ENCODE results near the gene ARHGEF7.
"Not testable (repeated sequence)": the region's sequence is repeated elsewhere in the genome, so short reads cannot be mapped to it uniquely, and the experiment has no call there.

ARHGEF7 gene, protein sequence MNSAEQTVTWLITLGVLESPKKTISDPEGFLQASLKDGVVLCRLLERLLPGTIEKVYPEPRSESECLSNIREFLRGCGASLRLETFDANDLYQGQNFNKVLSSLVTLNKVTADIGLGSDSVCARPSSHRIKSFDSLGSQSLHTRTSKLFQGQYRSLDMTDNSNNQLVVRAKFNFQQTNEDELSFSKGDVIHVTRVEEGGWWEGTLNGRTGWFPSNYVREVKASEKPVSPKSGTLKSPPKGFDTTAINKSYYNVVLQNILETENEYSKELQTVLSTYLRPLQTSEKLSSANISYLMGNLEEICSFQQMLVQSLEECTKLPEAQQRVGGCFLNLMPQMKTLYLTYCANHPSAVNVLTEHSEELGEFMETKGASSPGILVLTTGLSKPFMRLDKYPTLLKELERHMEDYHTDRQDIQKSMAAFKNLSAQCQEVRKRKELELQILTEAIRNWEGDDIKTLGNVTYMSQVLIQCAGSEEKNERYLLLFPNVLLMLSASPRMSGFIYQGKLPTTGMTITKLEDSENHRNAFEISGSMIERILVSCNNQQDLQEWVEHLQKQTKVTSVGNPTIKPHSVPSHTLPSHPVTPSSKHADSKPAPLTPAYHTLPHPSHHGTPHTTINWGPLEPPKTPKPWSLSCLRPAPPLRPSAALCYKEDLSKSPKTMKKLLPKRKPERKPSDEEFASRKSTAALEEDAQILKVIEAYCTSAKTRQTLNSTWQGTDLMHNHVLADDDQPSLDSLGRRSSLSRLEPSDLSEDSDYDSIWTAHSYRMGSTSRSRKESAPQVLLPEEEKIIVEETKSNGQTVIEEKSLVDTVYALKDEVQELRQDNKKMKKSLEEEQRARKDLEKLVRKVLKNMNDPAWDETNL

DNA sequence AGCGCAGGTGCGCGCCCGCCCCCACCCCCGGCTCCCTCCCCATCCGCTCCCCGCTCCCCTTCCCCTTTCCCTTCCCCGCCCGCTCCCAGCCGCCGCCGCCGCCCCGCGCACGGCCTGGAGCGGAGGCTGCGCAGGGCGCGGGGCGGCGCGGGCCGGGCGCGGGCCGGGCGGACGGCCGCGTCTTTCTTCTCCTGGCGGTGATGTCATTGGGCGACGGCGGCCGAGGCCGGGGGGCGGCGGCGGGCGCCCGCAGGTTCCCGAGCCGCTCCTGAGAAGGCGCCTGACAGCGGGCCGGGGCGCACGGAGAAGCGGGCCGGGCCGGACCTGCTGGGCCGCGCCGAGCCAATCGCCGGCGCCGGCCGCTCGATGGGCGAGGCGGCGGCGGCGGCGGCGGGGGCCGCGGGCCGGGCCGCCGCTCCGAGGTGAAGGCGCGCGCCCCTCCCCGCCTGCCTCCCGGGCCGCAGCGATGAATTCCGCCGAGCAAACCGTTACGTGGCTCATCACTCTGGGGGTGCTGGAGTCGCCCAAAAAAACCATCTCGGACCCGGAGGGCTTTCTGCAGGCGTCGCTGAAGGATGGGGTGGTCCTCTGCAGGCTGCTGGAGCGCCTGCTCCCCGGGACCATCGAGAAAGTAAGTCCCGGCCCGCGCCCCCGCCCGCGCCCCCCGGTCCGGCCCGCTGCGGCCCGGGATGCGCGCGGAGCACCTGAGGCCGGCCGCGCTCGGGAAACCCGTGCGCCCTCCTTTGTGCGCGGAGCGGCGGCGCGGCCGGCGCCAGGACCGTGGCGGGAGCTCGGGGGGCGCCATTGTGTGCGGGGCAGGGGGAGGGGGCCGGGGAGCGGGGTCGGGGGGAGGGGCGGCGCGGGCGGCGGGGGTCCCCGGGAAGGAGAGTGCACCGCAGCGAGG, at the start of gene ARHGEF7:
Gene ARHGEF7 (plus strand): TSS at position 250 of the 904 bp plus-strand sequence. CDS start 217 bp downstream, at position 467.
- DNase-seq = no peak

DNA sequence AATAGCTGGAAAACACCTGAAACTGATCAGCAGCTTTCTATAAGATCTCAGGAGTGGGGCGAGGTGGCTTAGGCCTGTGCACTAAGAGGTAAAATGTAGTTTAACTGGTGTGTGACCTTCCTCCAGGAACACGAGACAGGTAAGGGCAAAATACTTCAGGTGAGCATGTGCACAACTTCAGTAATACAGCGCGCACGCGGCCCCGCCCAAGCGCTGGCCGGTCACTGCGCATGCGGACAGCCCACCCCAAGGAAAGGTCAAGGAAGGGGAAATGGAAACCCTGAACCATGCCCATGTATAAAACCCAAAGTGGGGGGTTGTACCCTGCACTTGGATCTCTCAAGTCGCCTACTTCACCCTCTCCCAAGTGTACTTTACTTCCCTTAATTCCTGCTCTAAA, 49.4 kb upstream of the ARHGEF7 start:
- DNase-seq = no peak

DNA sequence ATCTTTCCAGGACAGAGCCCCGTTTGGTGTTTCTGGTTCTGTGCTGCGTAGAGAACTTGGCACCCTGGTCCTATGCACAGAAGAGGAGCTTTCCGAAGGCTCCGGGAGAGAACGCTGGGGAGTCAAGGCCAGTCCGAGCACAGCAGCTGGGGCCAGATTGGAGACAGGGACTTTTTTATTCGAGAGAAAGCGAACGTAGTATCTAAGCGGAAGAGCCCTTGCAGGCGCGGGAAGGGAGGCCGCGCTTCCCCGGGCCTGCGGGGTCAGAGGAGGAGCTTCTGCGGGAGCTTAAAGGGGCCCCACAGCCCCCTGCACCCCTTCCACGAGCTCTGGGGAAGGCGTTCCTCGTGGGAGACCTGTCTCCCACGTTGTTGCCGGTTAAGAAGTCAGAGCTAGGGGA, 48.6 kb upstream of the ARHGEF7 start:
- DNase-seq = no peak

DNA sequence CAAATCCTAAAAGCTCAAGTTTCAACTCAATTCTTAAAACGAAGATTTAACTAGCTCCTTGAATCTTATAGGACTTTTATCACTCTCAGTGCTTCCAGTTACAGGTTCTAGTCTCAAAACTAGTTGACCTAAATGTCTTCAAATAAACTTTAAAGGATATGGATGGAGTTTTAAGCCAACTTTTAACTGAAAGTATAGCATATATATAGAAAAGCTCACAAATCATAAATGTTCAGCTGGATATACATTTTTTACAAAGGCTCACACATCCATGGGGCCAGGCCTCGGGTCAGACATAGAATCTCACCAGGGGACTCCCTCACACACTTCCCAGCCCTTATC, 47.1 kb upstream of the ARHGEF7 start:
- no peak for DNase-seq

DNA sequence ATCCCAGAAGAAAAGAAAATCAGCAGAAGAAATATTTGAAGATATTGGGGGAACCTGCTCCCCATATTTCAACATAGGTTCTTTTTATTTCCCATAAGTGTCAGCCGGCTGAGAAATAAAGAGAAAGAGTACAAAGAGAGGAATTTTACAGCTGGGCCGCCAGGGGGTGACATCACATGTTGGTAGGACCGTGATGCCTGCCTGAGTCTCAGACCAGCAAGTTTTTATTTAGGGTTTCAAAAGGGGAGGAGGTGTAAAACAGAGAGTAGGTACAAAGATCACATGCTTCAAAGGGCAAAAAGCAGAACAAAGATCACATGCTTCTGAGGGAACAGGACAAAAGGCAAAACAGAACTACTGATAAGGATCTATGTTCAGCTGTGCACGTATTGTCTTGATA, 44.0 kb upstream of the ARHGEF7 start:
- not testable (repeated sequence) for DNase-seq

DNA sequence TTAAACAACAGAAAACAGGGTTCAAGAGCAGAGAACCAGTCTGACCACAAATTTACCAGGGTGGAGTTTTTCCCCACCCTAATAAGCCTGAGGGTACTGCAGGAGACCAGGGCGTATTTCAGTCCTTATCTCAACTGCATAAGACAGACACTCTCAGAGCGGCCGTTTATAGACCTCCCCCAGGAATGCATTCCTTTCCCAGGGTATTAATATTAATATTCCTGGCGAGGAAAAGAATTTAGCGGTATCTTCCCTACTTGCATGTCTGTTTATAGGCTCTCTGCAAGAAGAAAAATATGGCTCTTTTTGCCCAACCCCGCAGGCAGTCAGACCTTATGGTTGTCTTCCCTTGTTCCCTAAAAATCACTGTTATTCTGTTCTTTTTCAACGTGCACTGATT, 43.6 kb upstream of the ARHGEF7 start:
- not testable (repeated sequence) for DNase-seq

DNA sequence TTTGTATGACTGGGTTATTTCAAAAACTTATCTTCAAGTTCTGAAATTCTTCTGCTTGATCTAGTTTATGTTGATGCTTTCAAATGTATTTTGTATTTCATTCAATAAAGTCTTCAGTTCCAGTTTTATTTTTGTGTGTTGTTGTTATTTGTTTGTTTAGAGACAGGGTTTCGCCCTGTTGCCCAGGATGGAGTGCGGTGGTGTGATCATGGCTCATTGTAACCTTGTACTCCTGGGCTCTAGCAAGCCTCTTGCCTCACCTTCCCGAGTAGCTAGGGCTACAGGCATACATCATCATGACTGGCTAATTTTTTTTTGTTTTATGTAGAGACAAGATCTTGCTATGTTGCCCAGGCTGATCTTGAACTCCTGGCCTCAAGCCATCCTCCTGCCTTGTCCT, 40.3 kb upstream of the ARHGEF7 start:
- no peak for DNase-seq

DNA sequence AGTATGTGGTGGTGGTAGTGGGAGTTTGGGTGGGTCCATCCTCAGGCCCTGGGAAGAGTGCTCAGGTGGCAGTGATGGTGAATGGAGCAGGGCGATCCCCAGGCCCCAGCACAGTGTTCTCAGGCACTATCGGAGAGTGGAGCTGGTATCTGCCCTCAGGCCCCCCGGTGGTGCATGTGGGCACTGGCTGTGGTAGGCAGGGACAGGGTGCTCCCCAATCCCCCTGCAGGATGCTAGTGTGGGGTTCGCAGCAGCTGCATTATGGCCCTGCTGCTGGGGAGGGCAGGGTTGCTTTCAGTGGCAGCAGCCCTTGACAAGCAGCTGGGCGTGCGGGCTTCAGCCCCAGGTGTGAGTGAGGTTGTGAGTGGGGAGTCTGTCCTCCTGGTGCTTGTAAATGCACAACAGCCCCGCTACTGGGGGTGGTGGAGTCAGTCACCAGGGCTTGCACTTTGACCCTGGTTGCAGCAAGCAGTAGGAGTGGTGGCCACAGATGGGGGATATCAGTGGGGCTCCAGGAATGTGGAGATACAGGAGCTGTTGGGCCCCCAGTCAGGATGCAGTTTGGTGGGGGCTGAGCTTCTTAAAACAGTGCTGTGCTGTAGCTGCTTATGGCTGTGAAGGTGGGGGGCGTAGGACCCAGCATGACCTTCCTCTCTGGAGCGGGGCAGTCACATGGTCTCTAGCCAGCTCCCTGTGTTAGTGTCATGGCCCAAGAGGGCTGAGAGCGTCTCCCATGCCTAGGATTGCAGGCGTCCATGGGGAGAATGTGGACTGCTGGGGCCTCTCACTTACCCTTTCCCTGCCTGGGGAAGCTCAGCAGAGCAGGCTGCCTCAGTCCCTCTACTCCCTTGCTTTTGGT, 38.7 kb upstream of the ARHGEF7 start:
- no peak for DNase-seq

DNA sequence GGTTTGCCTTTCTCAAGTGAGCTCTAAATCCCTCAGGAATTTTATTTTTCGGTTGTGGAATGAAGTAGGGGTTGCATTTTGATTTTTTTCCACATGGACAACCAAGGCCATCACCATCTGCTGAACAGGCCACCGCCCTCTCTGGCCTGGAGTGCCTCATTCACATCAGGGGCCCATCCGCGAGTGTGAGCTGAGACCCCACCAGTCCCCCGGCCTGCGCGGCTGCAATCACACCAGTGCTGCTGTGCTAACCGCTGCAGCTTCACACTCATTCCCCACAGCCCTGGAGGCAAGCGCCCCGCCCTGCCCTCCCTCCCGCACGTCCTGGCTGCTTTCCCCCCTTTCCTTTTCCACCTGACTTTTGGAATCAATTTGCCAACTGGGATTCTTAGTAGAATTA, 35.7 kb upstream of the ARHGEF7 start:
- DNase-seq = no peak

DNA sequence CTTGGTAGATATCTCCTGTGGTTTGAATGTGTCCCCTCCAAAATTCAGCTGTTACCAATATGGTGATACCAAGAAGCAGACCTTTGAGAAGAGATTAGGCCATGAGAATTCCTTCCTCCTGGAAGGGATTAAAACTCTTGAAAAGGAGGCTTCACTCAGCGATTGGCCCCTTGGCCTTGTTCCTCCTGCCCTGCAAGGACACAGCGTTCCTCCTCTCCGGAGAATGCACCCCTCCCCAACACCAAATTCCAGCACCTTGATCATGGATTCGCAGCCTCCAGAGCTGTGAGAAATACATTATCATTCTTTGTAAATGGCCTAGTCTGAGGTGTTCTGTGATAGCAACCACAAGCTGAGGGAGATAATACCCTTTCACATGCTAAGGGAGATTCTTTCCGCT, 34.5 kb upstream of the ARHGEF7 start:
- DNase-seq = no peak

DNA sequence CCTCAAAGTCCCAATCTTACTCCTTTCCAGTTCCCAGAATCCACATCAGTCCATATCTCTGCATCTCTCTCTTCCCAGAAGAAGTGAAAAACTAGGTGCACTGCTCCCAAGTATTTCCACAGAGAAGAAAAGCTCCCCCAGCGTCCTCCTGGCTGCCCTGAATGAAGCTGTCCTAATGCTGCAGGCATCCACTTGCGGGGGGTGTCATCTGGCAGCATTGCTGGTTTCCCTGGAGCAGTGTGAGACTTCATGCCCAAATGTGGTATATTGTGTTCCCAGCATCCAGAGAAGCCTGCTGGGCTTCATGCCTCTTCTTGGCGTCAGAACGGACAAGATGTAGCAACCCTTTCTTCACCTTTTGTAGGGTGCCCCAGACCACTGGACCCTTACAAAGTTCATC, 32.9 kb upstream of the ARHGEF7 start:
- DNase-seq = no peak

DNA sequence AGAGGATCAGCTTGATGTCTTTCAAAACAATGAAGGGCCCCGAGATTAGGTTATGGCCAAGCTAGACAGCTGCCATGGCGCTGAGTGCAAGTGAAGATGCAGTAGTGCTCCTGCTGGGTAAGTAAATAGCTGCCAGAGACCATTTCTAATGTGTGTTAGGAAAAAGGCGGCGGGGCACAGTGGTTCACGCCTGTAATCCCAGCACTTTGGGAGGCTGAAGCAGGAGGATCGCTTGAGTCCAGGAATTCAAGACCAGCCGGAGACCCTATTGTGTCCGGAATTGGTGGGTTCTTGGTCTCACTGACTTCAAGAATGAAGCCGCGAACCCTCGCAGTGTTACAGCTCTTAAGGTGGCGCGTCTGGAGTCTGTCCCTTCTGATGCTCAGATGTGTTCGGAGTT, 32.3 kb upstream of the ARHGEF7 start:
- DNase-seq = not testable (repeated sequence)

DNA sequence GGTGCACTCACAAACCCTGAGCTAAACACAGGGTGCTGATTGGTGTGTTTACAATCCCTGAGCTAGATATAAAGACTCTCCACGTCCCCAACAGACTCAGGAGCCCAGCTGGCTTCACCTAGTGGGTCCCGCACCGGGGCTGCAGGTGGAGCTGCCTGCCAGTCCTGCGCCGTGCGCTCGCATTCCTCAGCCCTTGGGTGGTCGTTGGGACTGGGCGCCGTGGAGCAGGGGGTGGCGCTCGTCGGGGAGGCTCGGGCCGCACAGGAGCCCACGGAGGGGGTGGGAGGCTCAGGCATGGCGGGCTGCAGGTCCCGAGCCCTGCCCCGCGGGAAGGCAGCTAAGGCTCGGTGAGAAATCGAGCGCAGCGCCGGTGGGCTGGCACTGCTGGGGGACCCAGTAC, 31.4 kb upstream of the ARHGEF7 start:
- DNase-seq = not testable (repeated sequence)

DNA sequence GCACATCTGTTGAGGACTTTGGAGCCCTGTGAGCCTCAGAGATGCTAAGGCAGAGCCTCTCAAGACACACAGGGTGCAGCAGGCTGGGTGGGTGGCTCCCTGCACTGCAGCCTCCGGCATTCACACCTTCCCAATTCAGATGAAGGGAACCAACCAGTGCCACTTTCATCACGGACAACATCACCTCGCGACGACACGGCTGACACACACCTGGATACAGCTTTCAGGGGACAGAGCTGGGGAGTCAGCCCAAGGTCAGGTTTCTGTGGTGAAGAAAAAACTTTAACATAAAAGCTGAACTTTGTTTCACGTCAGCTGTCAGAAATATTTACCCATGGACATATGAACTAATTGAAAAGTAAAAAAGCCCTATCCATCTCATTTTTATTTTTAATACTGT, 24.9 kb upstream of the ARHGEF7 start:
- no peak for DNase-seq

DNA sequence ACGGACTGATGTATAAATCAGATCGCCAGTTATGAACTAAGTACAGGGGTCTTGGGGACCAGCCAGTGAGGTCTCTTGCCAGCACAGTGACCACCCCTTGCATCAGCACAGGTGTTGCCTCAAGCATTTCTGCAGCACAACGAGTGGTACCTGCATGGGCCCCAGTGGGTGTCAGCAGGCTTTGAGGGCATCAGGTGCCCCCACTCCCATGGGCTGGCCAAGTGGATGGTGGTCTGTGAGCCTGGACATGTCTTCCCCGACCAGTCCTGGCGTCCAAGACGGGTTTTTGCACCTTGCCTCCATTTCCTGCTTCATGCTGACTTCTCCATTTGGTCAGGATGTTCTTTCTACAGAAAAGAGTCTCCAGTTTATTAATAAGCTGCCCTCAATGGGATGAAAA, 22.4 kb upstream of the ARHGEF7 start:
- no peak for DNase-seq

DNA sequence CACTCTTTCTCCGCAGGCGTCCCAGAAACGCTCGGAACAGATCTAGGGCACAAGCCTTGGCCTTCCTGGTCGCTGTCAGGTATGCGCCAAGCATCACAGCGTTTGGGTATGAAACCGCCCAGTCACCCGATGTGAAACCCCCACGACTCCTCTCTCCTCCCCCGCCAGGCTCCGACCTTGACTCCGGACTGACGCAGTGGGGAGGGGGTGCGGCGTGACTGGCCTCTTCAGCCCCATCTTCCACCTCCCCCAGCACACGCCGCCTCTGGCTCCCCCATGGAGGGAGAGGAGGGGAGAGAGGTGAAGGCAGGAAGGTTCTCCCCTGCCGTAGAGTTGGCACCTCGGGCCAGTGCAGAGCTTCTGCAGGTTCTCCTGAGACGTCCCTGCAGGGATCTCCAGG, 22.0 kb upstream of the ARHGEF7 start:
- DNase-seq = no peak

DNA sequence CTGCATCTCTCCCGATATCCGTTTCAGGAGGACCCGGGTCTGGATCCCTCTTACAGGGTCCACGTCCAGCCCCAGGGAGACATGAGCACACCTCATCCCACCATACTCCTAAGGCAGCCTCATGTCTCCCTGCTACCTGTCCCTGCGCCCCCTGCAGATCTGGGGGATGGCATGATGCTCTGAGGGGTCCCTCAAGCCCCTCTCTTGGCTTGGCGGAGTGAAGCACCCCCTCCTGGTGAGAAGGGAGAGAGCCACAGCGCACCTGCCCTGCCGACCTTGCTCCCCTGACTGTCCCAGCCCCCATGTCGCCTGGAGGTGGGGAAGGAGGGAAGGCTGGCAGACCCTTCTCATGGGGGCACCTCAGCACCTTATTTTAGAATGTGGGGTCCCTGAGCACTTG, 21.5 kb upstream of the ARHGEF7 start:
- DNase-seq = no peak

DNA sequence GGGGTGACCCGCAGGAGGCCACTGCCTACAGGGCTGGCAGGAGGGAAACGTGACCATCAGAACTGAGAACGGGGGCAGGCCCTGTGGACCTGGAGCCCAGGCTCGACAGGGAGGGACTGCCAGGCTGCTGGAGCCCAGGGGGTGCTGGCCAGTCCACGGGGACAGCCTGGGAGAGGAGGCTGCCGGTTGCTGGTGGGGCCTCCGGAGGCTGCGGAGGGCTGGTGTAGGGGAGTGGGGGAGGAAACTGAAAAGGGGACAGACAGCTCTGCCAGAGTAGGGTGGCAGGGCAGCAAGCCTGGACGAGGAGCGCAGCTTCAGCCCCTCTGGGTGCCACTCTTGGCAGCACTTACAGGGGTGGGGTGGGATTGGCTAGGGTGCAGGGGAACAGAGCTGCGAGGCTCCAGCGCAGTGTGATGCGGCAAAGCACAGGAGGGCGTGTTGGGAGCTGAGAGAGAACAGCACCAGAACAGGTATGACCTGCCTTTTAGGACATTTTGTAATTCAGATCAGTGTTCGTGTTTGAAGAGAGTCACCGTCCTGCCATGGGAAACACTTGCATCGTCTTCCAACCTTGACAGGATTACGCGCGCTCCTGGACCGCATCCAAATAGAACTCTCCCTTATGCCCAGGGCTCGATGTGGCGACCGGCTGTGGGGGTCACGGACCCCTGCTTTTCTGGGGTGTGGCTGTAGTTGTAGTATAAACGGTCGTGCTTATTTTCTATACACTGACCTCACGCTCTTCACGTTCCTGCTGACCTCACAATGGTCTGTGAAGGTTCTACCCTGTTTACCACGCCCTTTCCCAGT, 19.9 kb upstream of the ARHGEF7 start:
- no peak for DNase-seq

DNA sequence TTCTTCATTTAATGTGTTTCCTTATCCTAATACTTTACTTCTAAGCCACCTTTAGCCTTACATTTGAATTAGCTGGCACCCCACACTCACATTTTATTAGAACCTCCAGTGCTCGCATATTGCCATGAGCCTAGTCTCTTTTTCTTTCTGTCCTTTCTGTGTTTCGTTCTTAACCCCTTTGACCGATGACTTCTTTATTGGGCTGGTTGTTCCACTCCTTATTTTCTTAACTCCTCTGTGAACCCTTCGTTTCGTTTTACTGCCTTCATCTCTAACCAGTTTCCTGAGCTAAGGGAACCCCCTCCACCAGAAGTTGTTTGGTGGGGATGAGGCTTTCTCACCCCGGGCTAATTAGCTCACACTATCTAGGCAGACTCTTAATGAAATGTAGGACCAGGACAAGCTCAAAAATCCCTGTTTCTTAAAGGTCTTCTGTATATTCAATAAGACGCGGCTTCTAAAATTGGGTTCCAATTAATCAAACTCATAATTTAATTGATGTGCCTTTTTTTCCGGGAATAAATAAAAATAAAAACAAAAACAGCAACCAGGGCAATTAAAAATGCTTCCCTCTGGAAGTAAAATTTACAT, 19.1 kb upstream of the ARHGEF7 start:
- no peak for DNase-seq

DNA sequence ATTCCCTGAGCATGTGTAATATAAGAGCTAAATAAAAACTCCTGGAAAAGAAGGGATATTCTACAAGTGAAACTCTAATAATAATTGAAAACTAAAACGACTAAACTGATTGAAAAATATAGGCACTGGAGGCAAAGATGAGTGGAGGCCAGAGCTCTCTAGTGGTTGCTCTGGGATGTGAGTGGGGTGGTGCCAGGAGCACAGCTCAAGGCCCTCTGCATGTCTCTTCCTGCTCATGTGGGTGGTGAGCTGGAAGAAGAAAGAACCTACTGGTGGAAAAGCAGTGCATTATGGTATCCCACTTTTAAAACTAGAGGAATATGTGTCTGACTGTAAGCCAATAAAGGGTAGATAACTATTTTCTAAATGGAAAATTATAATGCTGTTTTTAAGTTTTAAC, 15.8 kb upstream of the ARHGEF7 start:
- no peak for DNase-seq

DNA sequence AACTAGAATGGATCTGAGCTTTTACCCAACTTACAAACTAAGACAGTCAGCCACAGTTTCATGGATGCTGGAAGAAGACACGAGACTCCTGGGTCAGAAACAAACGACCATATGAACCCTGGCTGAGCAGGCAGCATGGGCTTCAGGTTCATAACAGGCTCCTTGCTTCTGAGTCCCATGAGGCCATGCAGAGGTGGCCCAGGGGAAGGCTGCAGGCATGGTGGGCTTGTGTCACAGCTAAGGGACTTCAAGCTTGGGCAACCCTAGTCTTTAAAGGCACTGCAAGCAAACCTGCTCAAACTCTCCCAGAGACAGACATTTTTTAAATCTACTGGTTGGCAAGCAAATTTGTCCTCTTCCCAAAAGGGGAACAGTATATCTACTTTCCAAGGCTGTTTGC, 5.1 kb upstream of the ARHGEF7 start:
- DNase-seq = no peak
